ENCODE results near the gene ZC3H13.

DNA sequence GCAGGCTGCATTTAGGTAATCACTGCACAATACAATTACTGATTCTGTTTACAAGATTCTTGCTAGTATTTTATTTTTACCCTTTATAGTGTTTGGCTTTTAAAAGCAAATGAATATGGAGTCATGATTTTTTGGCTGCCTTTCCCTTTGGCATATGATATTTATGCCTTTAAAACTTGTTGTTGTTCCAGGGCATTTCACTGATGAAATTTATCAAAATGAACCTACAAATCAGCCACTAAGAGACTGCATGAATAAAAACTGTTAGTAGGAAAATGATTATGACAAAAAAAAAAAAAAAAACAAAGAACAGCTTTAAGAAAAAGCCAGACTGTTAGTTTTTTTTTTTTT is 49.7 kb upstream of the ZC3H13 start:
- TF ChIP-seq, protein P1, sequence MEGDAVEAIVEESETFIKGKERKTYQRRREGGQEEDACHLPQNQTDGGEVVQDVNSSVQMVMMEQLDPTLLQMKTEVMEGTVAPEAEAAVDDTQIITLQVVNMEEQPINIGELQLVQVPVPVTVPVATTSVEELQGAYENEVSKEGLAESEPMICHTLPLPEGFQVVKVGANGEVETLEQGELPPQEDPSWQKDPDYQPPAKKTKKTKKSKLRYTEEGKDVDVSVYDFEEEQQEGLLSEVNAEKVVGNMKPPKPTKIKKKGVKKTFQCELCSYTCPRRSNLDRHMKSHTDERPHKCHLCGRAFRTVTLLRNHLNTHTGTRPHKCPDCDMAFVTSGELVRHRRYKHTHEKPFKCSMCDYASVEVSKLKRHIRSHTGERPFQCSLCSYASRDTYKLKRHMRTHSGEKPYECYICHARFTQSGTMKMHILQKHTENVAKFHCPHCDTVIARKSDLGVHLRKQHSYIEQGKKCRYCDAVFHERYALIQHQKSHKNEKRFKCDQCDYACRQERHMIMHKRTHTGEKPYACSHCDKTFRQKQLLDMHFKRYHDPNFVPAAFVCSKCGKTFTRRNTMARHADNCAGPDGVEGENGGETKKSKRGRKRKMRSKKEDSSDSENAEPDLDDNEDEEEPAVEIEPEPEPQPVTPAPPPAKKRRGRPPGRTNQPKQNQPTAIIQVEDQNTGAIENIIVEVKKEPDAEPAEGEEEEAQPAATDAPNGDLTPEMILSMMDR (IDR thresholded peaks at IDR 0.05): no peak
- TF ChIP-seq EZH2 (IDR thresholded peaks at IDR 0.05; ENCODE audit: borderline replicate concordance, insufficient read depth, low read depth, low read length, poor library complexity, severe bottlenecking): no peak

All from B cell (primary cell).